GM12801 (cell line): ENCODE measurements around the gene AIF1L.

Experiments
- CTCF ChIP-seq: IDR thresholded peaks from one replicate; pipeline ENCODE4 v1.5.1; 2011; ENCODE audit warnings: control low read depth; ENCODE audit not compliant: insufficient read length; ENCODE audit errors: extremely low read depth

The AIF1L gene

GRCh38 chr9:131096269-131097125 is at the start of gene AIF1L:
Gene AIF1L (plus strand): TSS chr9:131096531. CDS start chr9:131096630, 99 bp downstream.
- TF ChIP-seq CTCF, result no peak

- no peak for TF ChIP-seq CTCF
These were observed 49.6 kb upstream of the AIF1L start for GRCh38 chr9:131046581-131047202.

GRCh38 chr9:131048332-131048731 is 48.0 kb upstream of the AIF1L start:
- TF ChIP-seq CTCF, result no peak

- TF ChIP-seq CTCF, result no peak
These were observed 47.5 kb upstream of the AIF1L start for GRCh38 chr9:131048820-131049219.

- TF ChIP-seq CTCF, result no peak
These were observed 46.3 kb upstream of the AIF1L start for GRCh38 chr9:131049829-131050715.

- TF ChIP-seq CTCF, result no peak
These were observed 45.5 kb upstream of the AIF1L start for GRCh38 chr9:131050831-131051230.
